Sigmoid colon (tissue), 4 donors: ENCODE results near the gene RAD9A.

Source experiments
- CTCF ChIP-seq, 4 experiments: fragments of 450-650 bp in 3 of 4; fragments of 200-600 bp in 1 of 4; IDR thresholded peaks; one replicate each; pipeline ENCODE4 v1.5.1; 2016 to 2019; ENCODE audit warnings: antibody characterized with exemption in 4 of 4, mild to moderate bottlenecking in 3 of 4, moderate library complexity in 2 of 4
- EP300 ChIP-seq, 4 donors: sonication (generic); formaldehyde crosslinking; IDR thresholded peaks; one replicate each; pipeline ENCODE4 v1.6.1; 2017; ENCODE audit warnings: antibody characterized with exemption in 4 of 4
- POLR2A ChIP-seq, 2 donors: fragments of 450-650 bp; IDR thresholded peaks; one replicate each; pipeline ENCODE4 v1.6.1; 2016; ENCODE audit warnings: antibody characterized with exemption in 2 of 2, mild to moderate bottlenecking in 2 of 2, moderate library complexity in 2 of 2
- POLR2AphosphoS5 ChIP-seq, 4 donors: sonication (generic); formaldehyde crosslinking; IDR thresholded peaks; one replicate each; pipeline ENCODE4 v1.6.1; 2017; ENCODE audit warnings: antibody characterized with exemption in 4 of 4

GRCh38 chr11:67431346-67432249, 39.8 kb downstream of the RAD9A start:
- TF ChIP-seq POLR2AphosphoS5 (IDR thresholded peaks at IDR 0.05), result no peak
- TF ChIP-seq CTCF (IDR thresholded peaks at IDR 0.05), result no peak
- no peak for TF ChIP-seq POLR2A (IDR thresholded peaks at IDR 0.05)
- TF ChIP-seq EP300 (IDR thresholded peaks at IDR 0.05), result no peak
